Lung microvascular endothelial cell (primary cell): ENCODE data around the gene MCC. TPM values are rescaled to one million over a fixed set of nuclear protein-coding genes. Genes with fewer than 3 reads are reported as not detected.

Experiments used
- DNase-seq, 2 donors: peaks; one replicate each; pipeline versions ENCODE4 v3.0.0 to v3.0.0-alpha.2; 2010; ENCODE audit warnings: low read depth in 2 of 2
- total RNA-seq: library from RNA; depleted of rRNA; stranded (reverse); fragments of >200 nt; gene quantifications from 2 replicates; pipeline ENCODE4 v1.2.1, GENCODE V29; 2014

MCC gene
- total RNA-seq, 1 donor from 2014 or later, result 16.9 TPM

DNA sequence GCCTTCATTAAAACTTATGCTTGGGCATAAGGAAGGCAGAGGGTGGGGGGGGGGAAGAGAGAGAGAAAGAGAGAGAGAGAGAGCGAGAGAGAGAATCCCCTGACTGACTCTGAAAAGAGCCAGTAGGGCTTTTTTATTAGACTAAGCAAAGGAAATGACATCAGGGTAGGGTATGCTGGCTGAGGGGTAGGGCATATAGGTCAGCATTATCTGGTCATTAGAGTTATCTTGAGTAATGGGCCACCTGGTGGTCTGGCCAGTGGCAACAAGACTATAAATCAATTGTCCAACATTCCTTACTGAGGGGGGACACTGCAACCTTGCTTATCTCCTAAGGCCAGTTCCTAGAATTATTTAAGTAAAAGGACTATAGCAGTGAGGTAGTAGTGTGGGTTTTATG lies 120.7 kb downstream of the MCC start:
- peak in 1 of 2 donors; percentile 30 for DNase-seq

DNA sequence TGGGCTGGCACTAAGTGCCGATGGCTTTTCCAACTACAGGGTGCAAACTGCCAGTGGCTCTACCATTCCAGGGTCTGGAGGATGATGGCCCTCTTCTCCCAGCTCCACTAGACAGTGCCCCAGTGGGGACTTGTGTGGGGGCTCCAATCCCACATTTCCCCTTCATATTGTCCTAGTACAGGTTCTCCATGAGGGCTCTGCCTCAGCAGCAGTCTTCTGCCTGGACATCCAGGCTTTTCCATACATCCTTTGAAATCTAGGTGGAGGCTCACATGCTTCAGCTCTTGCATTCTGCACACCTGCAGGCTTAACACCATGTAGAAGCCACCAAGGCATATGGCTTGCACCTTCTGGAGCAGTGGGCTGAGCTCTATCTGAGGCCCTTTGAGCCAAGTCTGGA lies 123.8 kb downstream of the MCC start:
- DNase-seq, result no peak

DNA sequence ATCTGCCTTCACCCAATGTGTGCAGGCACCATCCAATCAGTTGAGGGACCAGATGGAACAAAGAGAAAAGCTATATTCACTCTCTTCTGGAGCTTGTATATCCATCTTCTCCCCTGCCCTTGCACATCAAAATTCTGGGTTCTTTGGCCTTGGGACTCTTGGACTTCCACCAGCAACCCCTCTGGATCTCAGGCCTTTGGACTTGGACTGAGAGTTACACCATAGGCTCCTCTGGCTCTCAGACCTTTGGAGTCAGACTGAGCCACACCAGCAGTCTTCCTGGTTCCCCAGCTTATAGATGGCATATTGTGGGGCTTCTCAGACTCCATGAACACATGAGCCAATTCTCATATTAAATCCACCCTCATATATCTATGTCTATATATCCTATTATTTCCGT lies 126.6 kb downstream of the MCC start:
- no peak for DNase-seq

DNA sequence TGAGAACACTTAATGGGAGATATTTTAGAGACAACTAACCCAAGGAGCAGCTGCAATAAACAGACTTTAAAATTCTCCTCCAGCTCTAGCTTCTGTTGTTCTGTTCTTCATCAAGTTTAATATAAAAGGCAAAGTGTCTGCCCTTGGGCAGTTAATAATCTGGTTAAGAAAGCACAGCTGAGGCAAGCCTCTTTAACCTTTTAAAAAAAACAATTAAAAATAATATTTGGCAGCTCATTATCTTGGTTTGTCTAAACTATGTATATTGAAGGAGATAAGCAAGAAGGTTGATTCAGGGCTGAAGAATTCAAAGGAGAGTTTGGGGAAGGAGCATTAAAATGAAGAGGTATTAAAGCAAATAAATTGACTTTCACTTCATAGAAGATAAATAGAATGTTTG lies 128.8 kb downstream of the MCC start:
- DNase-seq, result no peak

DNA sequence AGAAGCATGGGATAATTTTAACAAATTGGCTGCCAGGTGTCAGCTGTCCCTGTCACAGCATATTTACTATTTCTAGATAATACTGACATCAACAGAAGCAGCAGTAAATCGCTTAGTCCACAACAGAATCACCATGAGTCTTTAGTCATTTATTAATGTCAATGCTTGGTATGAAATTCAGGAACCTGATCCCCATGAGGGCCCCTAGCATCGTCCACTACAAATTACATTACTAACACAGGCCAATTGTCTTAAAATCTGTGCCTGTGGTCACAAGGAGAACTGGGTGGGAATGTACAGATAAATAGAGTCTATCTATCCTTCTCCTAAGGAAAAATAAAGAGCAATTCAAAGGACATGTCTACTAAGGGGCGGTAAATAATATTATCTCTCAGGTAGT lies 129.6 kb downstream of the MCC start:
- no peak for DNase-seq

DNA sequence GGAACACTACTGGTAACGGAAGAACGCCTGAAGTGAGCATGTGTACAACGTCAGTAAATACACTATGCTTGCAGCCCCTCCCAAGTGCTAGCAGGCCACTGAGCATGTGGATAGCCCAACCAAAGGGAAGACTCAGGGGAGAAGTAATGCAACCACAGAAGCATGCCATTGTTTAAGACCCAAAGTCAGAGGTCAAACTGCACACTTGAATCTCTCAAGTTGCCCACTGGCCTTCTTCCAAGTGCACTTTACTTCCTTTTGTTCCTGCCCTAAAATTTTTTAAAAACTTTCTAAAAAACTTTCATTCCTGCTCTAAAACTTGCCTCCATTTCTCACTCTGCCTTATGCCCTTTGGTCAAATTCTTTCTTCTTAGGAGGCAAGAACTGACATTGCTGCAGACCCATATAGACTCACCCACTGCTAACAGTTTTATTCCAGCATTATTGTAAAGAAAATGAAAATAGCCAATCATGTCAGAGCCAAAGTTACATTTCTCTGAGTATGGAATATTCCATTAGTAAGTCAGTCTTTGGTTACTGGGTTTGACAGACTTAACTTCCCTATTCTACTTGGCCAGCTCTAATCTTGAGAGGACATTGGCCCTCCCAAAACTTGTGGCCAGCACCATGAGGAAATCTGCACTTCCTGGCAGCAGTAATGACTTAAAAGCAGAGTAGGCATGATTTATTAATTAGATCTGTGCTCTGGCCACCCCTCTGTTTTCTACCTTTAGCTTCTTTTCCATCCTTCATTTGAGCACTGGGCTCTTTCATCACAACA lies 130.4 kb downstream of the MCC start:
- peak in 1 of 2 donors; percentile 68 for DNase-seq

DNA sequence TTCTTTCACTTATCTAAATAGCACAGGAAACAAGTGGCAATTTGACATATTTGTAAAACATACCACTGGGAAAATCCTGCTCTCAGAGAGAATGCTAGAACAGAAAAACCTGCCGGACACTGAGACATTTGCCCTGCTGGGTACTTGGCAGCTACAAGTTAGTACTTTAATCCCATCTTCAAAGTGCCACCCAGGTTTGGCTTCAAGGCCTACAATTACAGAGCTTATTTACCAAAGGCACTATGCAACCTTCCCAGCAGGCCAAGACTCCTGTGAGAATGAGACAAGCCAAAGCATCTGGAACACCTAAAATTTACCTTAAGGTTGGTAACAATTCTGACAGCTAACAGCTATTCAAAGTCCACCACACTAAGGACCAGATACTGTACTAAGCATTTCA lies 131.8 kb downstream of the MCC start:
- no peak for DNase-seq

DNA sequence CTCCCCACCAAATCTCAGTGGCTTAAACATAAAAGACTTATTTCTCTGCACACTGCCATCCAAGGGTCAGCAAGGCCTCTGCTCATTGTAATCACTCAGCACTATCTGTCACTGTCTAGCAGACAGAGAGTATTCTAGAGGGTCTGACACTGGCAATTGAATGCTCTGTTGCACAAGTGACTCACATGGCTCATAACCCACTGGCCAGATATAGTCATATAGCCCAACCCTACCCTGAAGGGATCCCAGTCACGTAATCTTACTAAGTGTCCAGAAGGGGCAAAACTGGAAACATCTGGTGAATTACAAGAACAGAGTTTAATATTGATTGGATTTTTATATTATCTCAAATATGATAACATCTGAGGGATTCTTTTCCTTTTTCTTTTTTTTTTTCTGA lies 134.2 kb downstream of the MCC start:
- no peak for DNase-seq

DNA sequence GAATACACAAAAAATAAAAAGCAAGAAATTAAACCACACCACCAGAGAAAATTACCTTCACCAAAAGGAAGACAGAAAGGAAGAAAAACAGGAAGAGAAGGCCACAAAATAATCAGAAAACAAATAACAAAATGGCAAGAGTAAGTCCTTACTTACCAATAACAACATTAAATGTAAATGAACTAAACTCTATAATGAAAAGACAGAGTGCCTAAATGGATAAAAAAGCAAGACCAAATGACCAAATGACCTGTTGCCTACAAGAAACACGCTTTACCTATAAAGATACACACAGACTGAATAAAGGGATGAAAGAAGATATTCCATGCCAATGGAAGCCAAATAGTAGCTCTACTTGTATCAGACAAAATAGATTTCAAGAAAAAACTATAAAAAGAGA lies 140.7 kb downstream of the MCC start:
- no peak for DNase-seq

DNA sequence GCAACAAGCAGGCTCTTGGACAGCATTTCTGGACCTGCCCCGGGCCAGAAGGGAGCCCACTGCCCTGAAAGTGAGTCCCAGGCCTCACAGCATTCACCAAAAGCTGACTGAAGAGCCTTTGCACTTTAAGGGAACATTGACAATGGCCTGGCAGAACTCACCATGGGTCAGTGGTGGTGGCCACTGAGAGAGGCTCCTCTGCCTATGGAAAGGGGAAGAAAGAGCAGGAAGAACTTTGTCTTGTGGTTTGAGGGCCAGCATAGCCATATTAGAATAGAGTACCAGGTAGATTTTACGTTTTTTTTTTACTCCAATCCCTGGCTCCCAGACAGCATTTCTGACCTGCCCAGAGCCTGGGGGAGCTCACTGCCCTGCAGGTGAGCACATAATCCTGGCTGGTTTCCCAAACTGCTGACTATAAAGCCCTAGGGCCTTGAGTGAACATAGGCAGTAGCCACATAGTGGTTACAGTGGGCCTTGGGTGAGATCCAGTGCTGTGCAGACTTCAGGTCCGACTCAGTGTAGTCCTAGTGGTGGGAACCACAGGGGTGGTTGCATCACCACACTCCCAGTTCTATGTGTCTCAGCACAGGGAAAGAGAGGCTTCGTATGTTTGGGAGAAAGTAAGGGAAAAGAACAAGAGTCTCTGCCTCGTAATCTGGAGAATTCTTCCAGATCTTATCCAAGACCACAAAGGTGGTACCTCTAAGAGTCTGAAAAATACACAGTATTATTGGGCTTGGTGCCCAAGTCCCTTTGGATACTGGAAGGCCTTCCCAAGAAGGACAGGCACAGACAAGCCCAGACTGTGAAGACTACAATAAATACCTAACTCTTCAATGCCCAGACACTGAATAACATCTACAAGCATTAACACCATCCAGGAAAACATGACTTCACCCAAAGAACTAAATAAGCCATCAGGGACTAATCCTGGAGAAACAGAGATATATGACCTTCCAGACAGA lies 143.0 kb downstream of the MCC start:
- no peak for DNase-seq

DNA sequence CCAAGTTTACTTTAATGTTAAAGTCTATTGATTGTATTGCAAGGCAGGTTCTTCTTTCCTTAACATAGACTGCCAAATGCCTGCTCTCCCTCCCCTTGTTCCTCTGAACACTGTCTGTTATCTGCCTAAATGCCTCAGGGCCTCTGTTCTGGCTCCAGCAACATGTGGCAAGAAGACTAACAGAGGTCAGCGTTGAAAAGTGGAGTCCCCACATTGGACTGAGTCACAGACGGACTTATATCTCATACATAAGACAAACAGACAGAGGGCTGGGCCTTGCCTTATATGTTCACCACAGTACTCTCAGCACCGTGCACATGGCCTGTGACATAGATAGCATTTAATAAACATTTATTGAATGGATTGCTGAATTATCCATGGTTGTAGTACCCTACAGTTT lies 144.9 kb downstream of the MCC start:
- no peak for DNase-seq

DNA sequence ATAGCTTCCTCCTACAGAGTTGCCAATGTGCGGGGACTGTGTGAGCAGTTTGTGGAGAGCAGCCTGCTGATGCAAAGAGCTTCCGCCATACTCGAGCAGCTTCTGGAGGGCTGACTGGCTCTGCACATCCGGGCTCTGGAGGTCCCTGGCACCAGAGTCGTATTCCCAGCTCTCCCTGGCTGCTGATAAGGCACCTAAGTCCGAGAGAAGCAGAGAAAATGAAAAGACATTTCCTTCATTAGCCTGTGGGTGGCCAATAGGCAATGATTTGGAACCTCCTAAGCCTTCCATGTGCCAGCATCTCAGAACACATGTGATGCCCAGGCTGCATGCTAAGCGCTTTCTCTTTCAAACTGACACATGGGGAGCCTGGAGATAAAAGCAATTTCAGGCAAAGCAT lies 147.7 kb downstream of the MCC start:
- DNase-seq, result peak in 1 of 2 donors; percentile 56

DNA sequence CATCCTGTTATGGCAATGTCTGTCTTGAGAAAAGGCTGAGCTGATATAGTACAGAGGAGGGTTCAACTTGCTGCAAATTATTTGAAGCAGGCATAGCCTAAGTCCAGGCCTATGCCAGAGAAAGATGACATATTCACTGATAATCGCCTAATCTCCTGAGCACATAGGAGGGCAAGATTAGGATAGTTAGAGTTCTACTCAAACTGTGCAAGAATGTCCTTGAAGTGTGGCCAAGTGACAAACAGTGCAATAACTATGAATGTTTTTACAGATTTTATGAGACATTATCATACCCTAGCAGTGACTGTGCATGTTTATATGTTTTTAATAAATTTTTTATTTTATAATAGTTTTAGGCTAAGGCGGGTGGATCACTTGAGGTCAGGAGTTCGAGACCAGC lies 149.6 kb downstream of the MCC start:
- no peak for DNase-seq

DNA sequence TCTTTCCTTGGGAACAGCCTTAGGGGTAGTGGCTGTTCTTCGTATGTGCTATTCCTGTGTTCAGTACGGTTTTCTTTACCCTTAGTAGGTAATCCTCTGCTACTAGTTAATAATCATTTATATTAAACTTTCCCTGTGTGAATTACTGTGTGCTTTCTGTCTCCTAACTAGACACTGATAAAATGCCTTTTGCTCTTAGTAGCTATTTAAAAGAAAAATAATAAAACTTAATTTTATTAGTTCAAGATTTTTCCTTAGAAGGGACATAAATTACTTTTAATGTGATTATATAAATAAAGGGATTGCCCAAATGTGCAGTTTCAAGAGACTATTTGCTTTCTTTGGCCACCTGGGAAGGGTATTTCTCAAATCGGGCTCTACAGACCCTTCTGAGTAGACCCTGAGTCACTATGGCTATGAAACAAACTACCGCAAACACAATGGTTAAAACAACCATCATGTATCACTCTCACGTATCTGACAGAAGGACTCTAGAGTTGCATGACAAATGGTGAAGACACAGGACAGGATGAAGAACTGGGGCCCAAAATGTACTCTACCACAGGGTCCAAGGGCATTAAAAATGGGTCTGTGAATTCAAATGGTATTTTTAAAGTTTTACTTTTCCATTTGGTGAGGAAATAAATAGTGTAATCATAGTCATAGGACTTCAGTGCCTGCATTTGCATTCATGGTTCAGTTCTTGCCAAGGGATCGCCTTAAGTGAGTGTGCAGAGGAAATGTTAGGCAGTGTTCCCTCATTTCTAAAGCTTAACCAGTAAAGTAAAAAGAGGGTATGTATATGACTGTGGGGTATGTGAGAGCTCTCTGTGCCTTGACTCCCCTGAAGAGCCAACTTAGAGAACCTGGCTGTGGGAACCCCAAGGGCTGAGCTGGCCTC lies 150.5 kb downstream of the MCC start:
- DNase-seq, result no peak

DNA sequence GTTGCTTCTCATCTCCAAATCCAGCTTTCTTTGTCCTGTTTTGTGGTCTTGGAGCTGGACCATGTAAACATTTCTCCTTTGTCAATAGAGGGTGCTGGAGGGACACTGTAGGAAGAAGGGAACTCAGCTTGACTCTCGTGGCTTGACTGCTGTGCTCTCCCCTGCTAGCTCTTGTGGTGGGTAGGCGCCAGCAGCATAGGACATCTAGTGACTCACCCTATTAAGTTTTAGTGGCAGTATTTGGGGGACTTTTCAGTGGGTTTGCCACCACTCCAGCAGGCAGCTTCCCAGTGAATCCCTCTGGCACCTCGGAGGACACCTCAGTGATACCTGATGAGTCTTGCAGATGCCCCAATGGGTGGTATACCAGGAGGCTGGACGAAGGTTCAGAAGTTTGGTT lies 151.3 kb downstream of the MCC start:
- peak; percentile 87 for DNase-seq

DNA sequence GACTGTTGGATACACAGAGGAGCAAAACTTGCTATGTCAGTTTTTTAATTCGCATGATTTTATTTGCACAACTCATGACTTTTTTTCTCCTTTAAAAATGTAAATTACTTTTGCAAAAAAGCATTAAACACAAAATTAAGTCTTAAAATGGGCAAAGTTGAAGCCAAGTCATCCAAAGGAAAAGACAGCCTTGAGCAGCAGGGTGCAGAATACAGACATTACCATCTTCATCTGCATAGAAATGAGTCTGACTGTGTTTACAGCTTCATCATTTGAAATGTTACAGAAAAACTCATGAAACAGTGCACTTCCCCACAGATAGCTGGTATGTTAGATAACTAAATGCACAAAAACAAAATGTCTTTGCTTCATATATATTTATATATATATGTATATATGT lies 154.8 kb downstream of the MCC start:
- no peak for DNase-seq

DNA sequence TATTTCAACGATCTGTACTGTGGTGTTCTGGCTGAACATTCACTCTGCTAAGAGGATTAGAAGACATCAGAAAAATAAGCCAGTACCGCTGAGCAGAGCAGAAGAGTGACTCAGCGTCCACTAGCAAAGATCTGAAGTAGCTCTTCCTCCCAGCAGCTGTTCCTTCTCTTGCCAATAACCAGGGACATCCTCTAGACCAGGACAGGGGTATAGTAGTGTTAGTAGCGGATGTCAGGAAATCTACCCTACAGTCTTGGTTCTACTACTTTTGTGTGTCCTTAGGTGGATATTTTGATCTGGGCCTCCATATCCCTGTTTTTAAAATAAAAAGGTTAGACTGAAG lies 157.1 kb downstream of the MCC start:
- peak in 1 of 2 donors; percentile 75 for DNase-seq

DNA sequence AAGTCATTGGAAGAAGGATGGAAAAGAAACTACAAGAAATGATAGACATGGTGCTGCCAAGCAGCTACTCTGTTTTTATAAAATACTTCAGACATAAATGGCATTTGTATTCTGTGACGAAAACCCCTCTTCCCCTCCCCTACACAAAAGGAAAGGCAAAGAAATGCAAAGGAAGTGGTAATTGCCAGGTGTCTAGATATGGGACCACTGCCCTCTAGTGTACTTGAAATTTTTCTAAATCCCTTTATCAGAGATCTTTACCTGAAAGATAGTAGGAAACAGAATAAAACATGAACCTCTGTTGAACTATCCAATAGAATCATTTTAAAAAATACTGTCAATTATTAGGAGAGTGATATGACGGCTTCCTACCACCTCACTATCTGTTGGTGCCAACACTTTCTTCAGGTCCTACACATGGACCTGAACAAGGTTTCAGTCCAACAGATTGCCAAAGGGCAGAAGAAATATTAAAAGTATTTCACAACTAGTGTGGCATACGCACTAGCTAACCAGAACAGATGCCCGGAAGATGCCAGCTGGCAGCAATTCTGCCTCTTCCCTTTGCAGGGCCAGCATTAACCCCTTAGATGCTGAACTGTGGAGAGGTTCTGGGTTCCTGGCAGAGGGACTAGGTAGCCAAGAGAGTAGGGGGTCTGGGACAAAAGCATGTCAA lies 157.6 kb downstream of the MCC start:
- peak; percentile 66 to 68 for DNase-seq

DNA sequence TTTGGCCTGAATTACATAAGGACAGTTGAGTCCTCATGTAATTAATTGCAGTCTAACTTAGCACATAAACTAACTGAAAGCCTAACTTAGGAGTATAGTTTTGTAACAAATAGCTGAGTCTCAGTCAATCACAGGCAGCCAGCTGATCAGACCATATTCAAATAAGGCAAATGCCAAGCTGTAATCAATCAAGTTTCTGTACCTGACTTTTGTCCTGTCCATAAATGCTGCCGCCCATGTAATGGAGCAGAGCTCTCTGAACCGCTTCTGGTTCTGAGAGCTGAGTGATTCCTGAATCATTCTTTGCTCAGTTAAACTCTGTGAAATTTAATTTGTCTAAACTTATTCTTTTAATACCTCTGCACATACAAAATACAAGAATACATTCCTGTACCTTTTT lies 158.3 kb downstream of the MCC start:
- DNase-seq, result no peak

DNA sequence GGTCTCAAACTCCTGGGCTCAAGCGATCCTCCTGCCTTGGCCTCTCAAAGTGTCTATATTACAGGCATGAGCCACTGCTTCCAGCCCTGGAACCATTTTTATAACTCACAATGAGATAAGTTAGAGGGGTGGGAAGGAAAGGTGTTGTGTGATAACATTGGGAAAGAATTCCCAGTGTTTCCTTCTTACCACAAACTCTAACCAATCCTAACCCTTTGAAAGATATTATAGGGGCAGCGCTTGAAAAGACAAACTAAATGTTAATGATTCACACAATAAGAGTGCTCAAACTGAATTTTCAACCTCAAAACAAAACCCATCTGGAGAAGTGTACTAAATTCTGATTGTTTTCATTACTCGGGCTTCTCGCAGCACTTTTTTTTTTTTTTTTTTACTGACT lies 163.2 kb downstream of the MCC start:
- no peak for DNase-seq

DNA sequence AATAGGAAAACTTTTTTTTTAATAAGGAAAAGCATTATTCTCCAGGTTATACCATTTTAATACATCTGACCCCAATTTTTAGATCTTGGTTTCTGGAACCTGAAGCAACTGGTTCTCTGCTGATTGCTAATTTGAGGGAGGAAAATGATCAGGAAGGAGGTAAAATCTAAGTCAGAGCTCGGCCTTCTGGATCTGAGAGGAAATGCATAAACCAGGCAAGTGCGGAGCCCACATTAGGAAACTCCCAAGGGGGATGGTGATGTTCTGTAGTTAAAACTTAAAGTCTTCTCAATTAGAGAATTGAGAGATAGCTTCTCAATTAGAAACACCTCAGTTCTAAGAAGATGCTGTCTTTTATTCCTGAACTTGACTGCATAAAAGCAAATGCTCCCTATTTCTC lies 167.0 kb downstream of the MCC start:
- DNase-seq, result peak in 1 of 2 donors; percentile 49
